ENCODE results near the gene MPG. TPM values are rescaled to one million over a fixed set of nuclear protein-coding genes. Genes with fewer than 3 reads are reported as not detected.
"Not testable (repeated sequence)": the region's sequence is repeated elsewhere in the genome, so short reads cannot be mapped to it uniquely, and the experiment has no call there.

Gene MPG
- polyA plus RNA-seq (ENCODE audit: insufficient read length in 3 of 3): 10 to 100 TPM; 16.0 to 19.4 (median 16.1) TPM

- no peak for DNase-seq (ENCODE audit: low read depth in 3 of 3, low spot score in 2 of 3)
Measured at GRCh38 chr16:77807-78443, at the start of gene MPG. MPG (plus strand) TSS chr16:78225; CDS start chr16:78310, 85 bp downstream.

GRCh38 chr16:30627-31026, 47.4 kb upstream of the MPG start:
- not testable (repeated sequence) for DNase-seq (ENCODE audit: low read depth in 3 of 3, low spot score in 2 of 3)

GRCh38 chr16:33154-33876, 44.7 kb upstream of the MPG start:
- DNase-seq (ENCODE audit: low read depth in 3 of 3, low spot score in 2 of 3): not testable (repeated sequence)

GRCh38 chr16:33877-34647, 44.0 kb upstream of the MPG start:
- DNase-seq (ENCODE audit: low read depth in 3 of 3, low spot score in 2 of 3): no peak

- no peak for DNase-seq (ENCODE audit: low read depth in 3 of 3, low spot score in 2 of 3)
Measured at GRCh38 chr16:34648-34987, 43.4 kb upstream of the MPG start.

GRCh38 chr16:35011-35677, 42.9 kb upstream of the MPG start:
- no peak for DNase-seq (ENCODE audit: low read depth in 3 of 3, low spot score in 2 of 3)

GRCh38 chr16:35678-36305, 42.2 kb upstream of the MPG start:
- no peak for DNase-seq (ENCODE audit: low read depth in 3 of 3, low spot score in 2 of 3)

- DNase-seq (ENCODE audit: low read depth in 3 of 3, low spot score in 2 of 3): no peak
Measured at GRCh38 chr16:36336-36984, 41.6 kb upstream of the MPG start.

- no peak for DNase-seq (ENCODE audit: low read depth in 3 of 3, low spot score in 2 of 3)
Measured at GRCh38 chr16:37511-37910, 40.5 kb upstream of the MPG start.

- DNase-seq (ENCODE audit: low read depth in 3 of 3, low spot score in 2 of 3): not testable (repeated sequence)
Measured at GRCh38 chr16:38206-38605, 39.8 kb upstream of the MPG start.

GRCh38 chr16:38941-39892, 38.8 kb upstream of the MPG start:
- DNase-seq (ENCODE audit: low read depth in 3 of 3, low spot score in 2 of 3): no peak

- DNase-seq (ENCODE audit: low read depth in 3 of 3, low spot score in 2 of 3): no peak
Measured at GRCh38 chr16:41439-42068, 36.5 kb upstream of the MPG start.

GRCh38 chr16:42069-42457, 36.0 kb upstream of the MPG start:
- DNase-seq (ENCODE audit: low read depth in 3 of 3, low spot score in 2 of 3): no peak

- no peak for DNase-seq (ENCODE audit: low read depth in 3 of 3, low spot score in 2 of 3)
Measured at GRCh38 chr16:42691-43090, 35.3 kb upstream of the MPG start.

GRCh38 chr16:43294-43693, 34.7 kb upstream of the MPG start:
- no peak for DNase-seq (ENCODE audit: low read depth in 3 of 3, low spot score in 2 of 3)

GRCh38 chr16:44655-45054, 33.4 kb upstream of the MPG start:
- DNase-seq (ENCODE audit: low read depth in 3 of 3, low spot score in 2 of 3): no peak

GRCh38 chr16:45454-45853, 32.6 kb upstream of the MPG start:
- no peak for DNase-seq (ENCODE audit: low read depth in 3 of 3, low spot score in 2 of 3)

GRCh38 chr16:46510-46909, 31.5 kb upstream of the MPG start:
- not testable (repeated sequence) for DNase-seq (ENCODE audit: low read depth in 3 of 3, low spot score in 2 of 3)

GRCh38 chr16:47234-47633, 30.8 kb upstream of the MPG start:
- DNase-seq (ENCODE audit: low read depth in 3 of 3, low spot score in 2 of 3): no peak

All from right renal cortex interstitium (tissue), 3 donors.